Cerebellar nuclear complex (tissue), 1 donor: ENCODE data around the gene GALNT16.
"Not testable (repeated sequence)": the region's sequence is repeated elsewhere in the genome, so short reads cannot be mapped to it uniquely, and the experiment has no call there.

ENCODE experiments used
- DNase-seq, 2 experiments: peaks; one replicate each; lab custom pipeline; 2025; lab: John Stamatoyannopoulos, UW

Gene GALNT16

GRCh38 chr14:69363964-69364363 lies 104.0 kb downstream of the GALNT16 start:
- no peak for DNase-seq

GRCh38 chr14:69364378-69364777 lies 104.4 kb downstream of the GALNT16 start:
- no peak for DNase-seq

- DNase-seq = no peak
These were observed 106.1 kb downstream of the GALNT16 start for GRCh38 chr14:69366069-69366468.

GRCh38 chr14:69366761-69367160 lies 106.8 kb downstream of the GALNT16 start:
- no peak for DNase-seq

GRCh38 chr14:69368381-69368780 lies 108.4 kb downstream of the GALNT16 start:
- no peak for DNase-seq

GRCh38 chr14:69370061-69370460 lies 110.1 kb downstream of the GALNT16 start:
- no peak for DNase-seq

GRCh38 chr14:69372146-69372545 lies 112.2 kb downstream of the GALNT16 start:
- DNase-seq = no peak

GRCh38 chr14:69373104-69373503 lies 113.1 kb downstream of the GALNT16 start:
- DNase-seq = no peak

- no peak for DNase-seq
These were observed 114.3 kb downstream of the GALNT16 start for GRCh38 chr14:69374235-69374634.

- DNase-seq = no peak
These were observed 115.2 kb downstream of the GALNT16 start for GRCh38 chr14:69375182-69375581.

GRCh38 chr14:69375722-69376121 lies 115.8 kb downstream of the GALNT16 start:
- no peak for DNase-seq

GRCh38 chr14:69376439-69376838 lies 116.5 kb downstream of the GALNT16 start:
- DNase-seq = no peak

- no peak for DNase-seq
These were observed 118.3 kb downstream of the GALNT16 start for GRCh38 chr14:69378274-69378673.

- DNase-seq = no peak
These were observed 127.4 kb downstream of the GALNT16 start for GRCh38 chr14:69387311-69387710.

- not testable (repeated sequence) for DNase-seq
These were observed 131.4 kb downstream of the GALNT16 start for GRCh38 chr14:69391400-69391799.

- no peak for DNase-seq
These were observed 132.5 kb downstream of the GALNT16 start for GRCh38 chr14:69392481-69392880.

GRCh38 chr14:69395929-69396328 lies 136.0 kb downstream of the GALNT16 start:
- DNase-seq = no peak

GRCh38 chr14:69398053-69398817 lies 138.3 kb downstream of the GALNT16 start, which contains the start of the genes ERH and SLC39A9:
Gene ERH (minus strand): TSS chr14:69398299. CDS start chr14:69398233, 66 bp downstream.
Gene SLC39A9 (plus strand): TSS chr14:69398692. CDS start chr14:69399370, 678 bp downstream.
- peak; percentile 74 to 95 for DNase-seq

- DNase-seq = no peak
These were observed 138.9 kb downstream of the GALNT16 start for GRCh38 chr14:69398818-69399210.

GRCh38 chr14:69399750-69400149 lies 139.8 kb downstream of the GALNT16 start:
- DNase-seq = no peak

GRCh38 chr14:69400154-69400553 lies 140.2 kb downstream of the GALNT16 start:
- DNase-seq = no peak

GRCh38 chr14:69401841-69402240 lies 141.9 kb downstream of the GALNT16 start:
- DNase-seq = no peak

GRCh38 chr14:69404478-69404877 lies 144.5 kb downstream of the GALNT16 start:
- no peak for DNase-seq

GRCh38 chr14:69404883-69405282 lies 144.9 kb downstream of the GALNT16 start:
- no peak for DNase-seq
